Right renal pelvis (tissue), 4 donors: ENCODE data around the gene PLD1. TPM values are rescaled to one million over a fixed set of nuclear protein-coding genes. Genes with fewer than 3 reads are reported as not detected.
"Not testable (repeated sequence)": the region's sequence is repeated elsewhere in the genome, so short reads cannot be mapped to it uniquely, and the experiment has no call there.

Experiments
- DNase-seq, 4 donors: peaks; one replicate each; pipeline ENCODE4 v3.0.0-alpha.2; 2013; ENCODE audit warnings: low read depth in 4 of 4, low spot score in 3 of 4, missing footprints in 1 of 4
- polyA plus RNA-seq, 4 donors: library from polyadenylated mRNA; unstranded; fragments of 120-200 nt; gene quantifications; one replicate each; pipeline ENCODE4 v1.2.1, GENCODE V29; 2013; ENCODE audit not compliant: insufficient read length in 4 of 4

The PLD1 gene, protein sequence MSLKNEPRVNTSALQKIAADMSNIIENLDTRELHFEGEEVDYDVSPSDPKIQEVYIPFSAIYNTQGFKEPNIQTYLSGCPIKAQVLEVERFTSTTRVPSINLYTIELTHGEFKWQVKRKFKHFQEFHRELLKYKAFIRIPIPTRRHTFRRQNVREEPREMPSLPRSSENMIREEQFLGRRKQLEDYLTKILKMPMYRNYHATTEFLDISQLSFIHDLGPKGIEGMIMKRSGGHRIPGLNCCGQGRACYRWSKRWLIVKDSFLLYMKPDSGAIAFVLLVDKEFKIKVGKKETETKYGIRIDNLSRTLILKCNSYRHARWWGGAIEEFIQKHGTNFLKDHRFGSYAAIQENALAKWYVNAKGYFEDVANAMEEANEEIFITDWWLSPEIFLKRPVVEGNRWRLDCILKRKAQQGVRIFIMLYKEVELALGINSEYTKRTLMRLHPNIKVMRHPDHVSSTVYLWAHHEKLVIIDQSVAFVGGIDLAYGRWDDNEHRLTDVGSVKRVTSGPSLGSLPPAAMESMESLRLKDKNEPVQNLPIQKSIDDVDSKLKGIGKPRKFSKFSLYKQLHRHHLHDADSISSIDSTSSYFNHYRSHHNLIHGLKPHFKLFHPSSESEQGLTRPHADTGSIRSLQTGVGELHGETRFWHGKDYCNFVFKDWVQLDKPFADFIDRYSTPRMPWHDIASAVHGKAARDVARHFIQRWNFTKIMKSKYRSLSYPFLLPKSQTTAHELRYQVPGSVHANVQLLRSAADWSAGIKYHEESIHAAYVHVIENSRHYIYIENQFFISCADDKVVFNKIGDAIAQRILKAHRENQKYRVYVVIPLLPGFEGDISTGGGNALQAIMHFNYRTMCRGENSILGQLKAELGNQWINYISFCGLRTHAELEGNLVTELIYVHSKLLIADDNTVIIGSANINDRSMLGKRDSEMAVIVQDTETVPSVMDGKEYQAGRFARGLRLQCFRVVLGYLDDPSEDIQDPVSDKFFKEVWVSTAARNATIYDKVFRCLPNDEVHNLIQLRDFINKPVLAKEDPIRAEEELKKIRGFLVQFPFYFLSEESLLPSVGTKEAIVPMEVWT
- polyA plus RNA-seq, result 10 to 100 TPM in 3 of 4 donors, 1 to 10 TPM in 1; 9.8 to 12.7 (median 10.9) TPM

DNA sequence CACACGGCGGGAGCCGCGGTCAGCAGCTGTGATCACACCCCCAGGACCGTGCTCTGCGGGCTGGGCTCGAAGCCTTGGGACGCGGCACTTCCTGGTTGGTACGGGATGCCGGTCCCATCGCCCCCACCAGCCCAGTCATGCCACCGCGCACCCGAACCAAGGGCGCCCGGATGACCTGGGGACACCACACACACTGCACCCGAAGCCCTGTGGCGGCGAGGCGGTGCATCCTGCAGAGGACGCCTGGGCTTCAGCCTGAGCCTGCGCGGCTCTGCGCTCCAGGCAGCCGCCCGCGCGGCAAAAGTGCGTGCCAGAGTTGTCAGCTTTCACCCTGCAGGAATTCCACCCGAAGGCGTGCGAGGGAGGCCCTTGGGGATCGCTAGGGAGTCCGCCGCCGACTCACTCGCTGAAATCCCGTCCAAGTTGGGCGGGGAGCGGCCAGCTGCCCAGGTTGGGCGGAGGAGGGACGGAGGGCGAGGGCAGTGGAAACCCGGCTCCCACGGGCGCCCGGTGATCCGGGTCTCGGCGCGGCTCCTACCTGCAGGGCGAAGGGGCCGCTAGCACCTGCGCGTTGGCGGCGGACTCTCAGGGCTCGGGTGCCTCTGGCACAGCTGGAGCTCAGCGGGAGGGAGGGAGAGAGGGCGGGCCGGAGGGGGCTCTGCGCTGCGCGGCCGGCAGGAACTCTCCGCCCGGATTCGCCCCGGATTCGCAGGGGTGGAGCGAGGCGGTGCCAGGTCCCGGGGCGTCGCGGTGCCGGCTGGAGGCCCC, at the start of gene PLD1:
Gene PLD1 (minus strand): TSS at position 623 of the 768 bp plus-strand sequence. CDS start 72,432 bp downstream, outside the sequence.
- DNase-seq, result peak; percentile 58 to 67 (median 62)

GRCh38 chr3:171858770-171859169, 48.5 kb upstream of the PLD1 start:
- DNase-seq, result not testable (repeated sequence)

GRCh38 chr3:171854649-171855305, 44.5 kb upstream of the PLD1 start:
- no peak for DNase-seq

GRCh38 chr3:171851660-171852058, 41.4 kb upstream of the PLD1 start:
- DNase-seq, result no peak

DNA sequence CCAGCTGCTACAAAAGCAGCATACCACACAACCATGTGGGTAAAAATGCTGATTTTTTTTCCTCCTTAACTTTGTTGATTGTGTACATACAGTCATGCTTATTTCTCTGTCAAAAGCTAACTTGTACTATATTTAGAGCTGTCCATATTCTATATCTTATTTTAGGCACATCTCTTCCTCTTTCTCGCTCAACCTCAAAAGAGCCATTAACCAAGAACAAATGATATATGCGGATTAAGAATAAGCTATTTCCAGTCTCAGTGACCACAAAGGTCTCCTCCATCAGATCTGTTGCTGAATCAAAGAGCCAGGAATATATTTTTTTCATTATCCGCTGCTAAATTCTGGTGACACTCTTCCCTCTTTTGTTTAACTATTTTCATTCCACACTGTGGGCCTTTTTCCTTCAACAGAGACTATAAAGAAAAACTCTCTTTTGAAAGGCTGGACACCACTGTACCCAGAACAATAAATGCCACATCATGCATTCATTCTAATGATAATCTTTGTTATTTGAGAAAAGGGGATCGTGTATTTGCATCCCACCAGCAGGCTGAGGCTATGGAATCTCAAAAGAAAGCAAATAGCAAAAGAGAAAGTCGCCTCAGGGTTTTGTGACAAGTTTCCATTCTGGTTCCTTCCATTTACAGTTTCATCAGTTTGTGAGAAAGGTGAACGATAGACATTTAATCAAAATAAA, 40.8 kb upstream of the PLD1 start:
- DNase-seq, result no peak

- DNase-seq, result no peak
Measured at GRCh38 chr3:171850320-171850959, 40.2 kb upstream of the PLD1 start.

- DNase-seq, result no peak
Measured at GRCh38 chr3:171849617-171850319, 39.5 kb upstream of the PLD1 start.

GRCh38 chr3:171847595-171848259, 37.4 kb upstream of the PLD1 start:
- no peak for DNase-seq

DNA sequence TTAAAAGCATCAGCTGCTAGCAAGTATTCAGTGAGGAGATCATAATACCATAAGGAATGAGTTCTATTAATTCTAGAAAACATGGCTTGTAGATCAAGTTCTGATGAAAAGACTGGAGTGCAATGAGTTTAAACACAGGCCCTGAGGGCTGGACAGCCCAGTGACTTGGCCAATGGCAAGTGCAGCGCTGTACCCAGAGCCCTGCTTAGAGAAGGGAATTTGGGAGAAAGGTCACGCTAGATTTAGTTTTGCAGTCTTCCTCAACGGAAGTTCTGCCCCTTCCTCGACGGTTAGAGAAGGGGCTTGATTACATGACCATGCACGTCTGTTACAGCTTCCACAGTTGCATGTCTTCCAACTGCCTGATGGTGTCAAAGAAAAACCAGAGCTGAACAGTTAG, 36.9 kb upstream of the PLD1 start:
- no peak for DNase-seq

- no peak for DNase-seq
Measured at GRCh38 chr3:171846597-171846996, 36.3 kb upstream of the PLD1 start.

GRCh38 chr3:171845481-171846284, 35.4 kb upstream of the PLD1 start:
- DNase-seq, result no peak

GRCh38 chr3:171844873-171845272, 34.6 kb upstream of the PLD1 start:
- DNase-seq, result no peak

- no peak for DNase-seq
Measured at GRCh38 chr3:171842864-171843518, 32.7 kb upstream of the PLD1 start, which contains the start of gene TMEM212. Gene TMEM212, plus strand, starts transcription at chr3:171843349. Its CDS starts 35 bp downstream, at chr3:171843384.

- no peak for DNase-seq
Measured at GRCh38 chr3:171841620-171842000, 31.3 kb upstream of the PLD1 start.

- no peak for DNase-seq
Measured at GRCh38 chr3:171840811-171841619, 30.7 kb upstream of the PLD1 start.
